ENCODE results near the gene ITLN1.

The ITLN1 gene

GRCh38 chr1:160853754-160854153, 31.2 kb downstream of the ITLN1 start:
- no peak for DNase-seq

DNA sequence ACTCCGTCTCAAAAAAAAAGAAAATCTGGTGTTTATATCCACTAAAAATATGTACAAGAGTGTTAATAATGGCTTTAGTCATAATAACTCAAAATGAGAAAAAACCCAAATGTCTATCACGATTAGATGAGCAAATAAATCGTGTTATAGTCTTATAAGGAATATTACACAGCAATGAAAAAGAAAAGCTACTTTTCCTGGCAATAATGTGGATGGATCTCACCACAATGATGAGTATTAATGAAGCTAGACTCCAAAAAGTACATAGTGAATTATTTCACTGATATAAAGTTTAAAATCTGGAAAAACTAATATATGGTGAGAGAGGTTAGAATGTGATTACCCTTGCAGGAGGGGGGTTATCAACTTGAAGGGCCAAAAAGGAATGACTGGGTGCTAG, 32.0 kb downstream of the ITLN1 start:
- DNase-seq: no peak

DNA sequence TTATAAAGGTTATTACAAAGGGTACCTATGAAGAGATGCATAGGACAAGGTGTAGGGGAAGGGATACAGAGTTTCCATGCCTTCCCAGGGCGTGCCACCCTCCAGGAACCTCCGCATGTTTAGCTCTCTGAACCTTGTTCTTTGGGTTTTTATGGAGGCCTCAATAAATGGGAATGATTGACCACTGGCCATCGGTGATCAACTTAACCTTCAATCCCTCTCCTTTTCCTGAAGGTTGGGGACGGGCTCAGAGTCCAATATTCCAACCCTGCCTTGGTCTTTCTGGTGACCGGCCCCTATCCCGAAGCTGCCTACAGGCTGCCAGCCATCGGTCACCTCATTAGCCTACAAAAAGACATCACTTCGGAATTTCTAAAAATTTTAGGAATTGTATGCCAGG, 34.0 kb downstream of the ITLN1 start:
- no peak for DNase-seq

DNA sequence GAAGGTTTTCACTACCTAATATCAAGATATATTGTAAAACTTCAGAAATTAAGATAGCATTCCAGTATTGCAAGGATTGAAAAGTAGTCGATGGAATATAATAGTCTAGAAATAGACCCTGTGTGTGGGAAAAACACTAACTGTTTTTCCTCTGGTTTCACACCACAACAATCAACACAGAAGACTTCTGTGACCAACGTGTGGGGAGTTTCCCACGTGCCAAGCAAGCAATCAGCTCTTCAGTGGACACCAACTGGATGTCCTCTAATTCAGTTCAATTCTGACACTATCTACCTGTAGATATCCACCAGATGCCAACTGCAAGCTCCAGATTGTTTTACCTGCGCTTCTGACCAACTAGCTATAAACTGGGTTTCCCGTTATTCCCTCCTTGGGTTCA, 34.4 kb downstream of the ITLN1 start:
- DNase-seq: no peak

DNA sequence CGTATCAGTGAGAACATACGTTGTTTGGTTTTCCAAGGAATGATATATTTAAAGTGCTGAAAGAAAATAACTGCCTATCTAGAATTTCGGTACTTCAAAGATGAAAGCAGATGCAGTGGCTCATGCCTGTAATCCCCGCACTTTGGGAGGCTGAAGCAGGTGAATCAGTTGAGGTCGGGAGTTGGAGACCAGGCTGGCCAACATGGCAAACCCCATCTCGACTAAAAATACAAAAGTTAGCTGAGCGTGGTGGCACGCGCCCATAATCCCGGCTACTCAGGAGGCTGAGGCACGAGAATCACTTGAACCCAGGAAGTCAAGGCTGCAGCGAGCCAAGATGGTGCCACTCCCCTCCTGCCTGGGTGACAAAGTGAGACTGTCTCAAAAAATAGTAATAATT, 38.7 kb downstream of the ITLN1 start:
- no peak for DNase-seq

- DNase-seq: no peak
Measured at GRCh38 chr1:160844447-160845232, 40.3 kb downstream of the ITLN1 start.

GRCh38 chr1:160841079-160841478, 43.9 kb downstream of the ITLN1 start:
- DNase-seq: no peak

- DNase-seq: no peak
Measured at GRCh38 chr1:160839746-160840145, 45.2 kb downstream of the ITLN1 start.

- peak; percentile 43 to 50 for DNase-seq
Measured at GRCh38 chr1:160838888-160839287, 46.1 kb downstream of the ITLN1 start.

- DNase-seq: peak; percentile 81 to 82
Measured at GRCh38 chr1:160837558-160838205, 47.3 kb downstream of the ITLN1 start.

GRCh38 chr1:160836981-160837557, 47.9 kb downstream of the ITLN1 start:
- no peak for DNase-seq

DNA sequence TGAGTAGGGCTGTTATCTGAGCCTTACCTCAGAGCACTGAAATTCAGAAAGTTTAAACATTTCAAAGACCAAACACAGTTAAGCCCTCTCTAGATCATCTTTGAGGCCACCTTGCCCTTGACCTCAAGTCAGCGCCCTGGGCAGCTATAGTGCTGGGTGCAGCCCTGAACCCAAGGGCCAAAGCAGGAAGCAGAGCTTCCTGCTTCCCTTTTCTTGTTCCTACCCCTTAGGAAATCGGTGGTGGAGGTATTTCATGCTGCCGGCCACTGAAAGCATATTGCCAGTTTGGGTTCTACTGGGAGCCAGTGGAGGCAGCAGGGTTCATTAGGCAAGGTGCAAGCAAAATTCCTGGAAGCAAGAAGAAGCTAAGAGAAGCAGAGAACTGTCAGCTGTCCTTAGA, 48.4 kb downstream of the ITLN1 start:
- peak in 1 of 2 experiments; percentile 35 for DNase-seq

DNA sequence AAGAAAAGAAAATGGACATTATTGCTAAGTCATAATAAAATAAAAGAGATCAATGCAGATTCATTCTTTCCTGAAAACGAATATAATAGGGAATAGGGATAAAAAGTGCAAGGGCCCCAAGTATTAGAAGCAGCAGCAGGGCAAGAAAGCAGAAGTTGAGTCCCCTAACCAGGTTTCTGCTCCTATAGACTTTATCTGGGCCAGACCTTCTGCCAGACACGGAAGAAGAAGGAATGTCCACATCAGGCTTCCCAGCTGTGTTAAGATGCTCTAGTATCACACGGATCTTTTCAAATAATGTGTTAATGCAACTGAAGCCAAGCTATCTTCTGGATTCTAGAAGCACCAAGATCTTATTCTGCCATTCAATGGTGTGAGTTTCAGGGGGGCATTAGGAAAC, 49.2 kb downstream of the ITLN1 start:
- no peak for DNase-seq

DNA sequence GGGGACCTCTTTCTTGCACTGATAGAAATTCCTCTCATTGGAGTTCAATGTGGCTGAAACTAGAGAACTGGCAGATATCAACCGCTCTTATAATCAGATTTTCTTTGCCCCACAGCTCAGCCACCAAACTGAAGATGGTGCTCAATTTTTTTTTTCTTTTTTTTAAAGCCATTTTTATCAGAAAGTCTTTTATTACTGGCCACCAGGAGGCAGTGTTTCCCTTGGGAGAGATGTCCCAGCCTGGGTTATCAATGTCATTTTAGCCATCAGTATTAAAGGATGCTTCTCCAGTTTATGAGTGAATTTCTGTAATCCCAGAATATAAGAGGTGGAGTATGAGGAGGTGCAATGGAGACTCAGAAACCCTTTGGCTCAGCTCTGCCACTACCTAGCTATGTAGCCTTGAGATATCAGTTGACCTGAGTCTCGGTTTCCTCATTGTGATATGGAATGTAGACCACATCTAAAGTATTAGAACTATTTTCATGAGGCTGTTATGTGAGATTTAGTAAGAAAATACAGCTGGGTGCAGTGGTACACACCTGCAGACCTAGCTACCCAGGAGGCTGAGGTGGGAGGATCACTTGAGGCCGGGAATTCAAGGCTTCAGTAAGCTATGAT, 49.9 kb downstream of the ITLN1 start:
- peak; percentile 39 to 52 for DNase-seq

DNA sequence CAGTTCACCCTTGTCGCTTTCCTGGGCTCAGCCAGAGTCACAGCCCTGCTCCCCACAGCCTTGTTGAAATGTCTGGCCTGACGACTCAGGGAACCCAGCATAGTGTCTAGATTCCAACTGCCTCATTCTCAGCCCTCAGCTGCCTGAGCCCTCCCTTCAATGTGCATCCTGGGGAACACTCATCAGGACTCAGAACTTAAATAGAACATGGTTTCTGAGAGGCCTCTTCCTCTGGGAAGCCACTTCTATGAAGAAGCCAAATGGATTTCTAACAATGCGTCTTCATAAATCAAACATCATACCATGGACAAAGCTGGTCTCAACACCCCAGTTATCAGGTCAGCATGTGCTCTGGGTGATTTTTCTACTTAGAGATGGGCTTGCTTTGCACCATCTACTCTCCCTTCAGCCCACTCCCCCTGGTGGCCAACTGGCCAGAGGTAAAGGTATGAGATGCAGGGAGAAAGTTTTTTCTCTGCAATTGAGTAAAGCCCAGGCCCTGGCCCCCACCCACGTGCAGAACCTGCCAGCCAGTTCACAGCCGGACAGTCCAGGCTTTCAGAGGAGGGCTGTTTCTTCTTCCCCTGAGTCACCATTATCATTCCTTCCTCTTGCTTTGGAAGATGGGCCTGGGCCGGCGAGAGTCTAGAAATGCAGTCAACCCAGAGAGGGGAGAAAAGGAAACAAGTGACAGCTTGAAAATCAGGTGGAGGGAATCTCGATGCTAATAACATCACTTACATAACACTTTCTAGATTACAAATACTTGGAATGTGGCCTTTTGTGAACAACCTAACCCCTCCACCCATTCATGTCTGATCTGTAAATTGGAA, 54.4 kb downstream of the ITLN1 start:
- peak; percentile 86 to 88 for DNase-seq

DNA sequence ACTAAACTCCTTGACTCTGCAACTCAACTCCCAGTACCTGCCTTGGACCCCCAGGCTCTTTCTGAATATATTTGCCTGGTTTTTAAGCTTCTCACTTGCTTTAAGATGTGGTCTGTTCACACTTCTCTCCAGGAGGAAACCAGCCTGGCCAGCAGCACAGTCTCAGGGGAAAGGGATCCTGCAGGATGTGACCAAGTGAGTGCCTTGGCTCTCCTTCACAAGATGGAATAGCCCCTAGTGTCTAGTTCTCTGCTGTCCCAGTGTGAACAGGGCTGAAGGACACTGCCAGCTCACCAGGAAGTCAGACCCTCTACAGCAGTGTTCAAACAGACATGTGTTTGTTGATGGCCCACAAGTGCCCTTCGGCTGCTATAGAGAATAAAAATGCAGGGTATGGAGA, 55.2 kb downstream of the ITLN1 start:
- DNase-seq: no peak

DNA sequence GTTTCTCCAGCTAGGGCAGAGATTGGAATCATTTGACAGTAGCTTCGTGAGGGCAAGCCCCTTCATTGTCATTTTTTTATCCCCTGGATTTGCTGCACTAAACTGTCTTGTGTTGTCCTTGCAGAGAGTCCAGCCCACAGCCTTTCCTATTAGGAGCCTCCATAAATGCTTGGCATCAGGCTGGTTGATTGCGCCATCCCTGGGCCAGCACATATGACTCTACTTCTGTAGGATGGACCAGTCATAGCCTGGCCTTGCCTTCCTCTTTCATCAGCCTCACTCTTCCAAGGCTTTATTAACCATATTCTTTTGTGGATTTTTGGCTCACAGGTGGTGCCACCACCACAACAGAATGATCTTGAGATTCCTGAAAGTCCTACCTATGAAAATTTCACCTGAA, 57.6 kb downstream of the ITLN1 start:
- no peak for DNase-seq

- DNase-seq: no peak
Measured at GRCh38 chr1:160826546-160826945, 58.4 kb downstream of the ITLN1 start.

Measured in activated T-cell treated with anti-CD3 and anti-CD28 coated beads, Interleukin-2, amount 50 U/mL, for 48 hours (primary cell).